ENCODE measurements around the gene MCOLN3. TPM values are rescaled to one million over a fixed set of nuclear protein-coding genes. Genes with fewer than 3 reads are reported as not detected.

MCOLN3 gene
- total and polyA plus RNA-seq, 4 donors = 0.08 to 0.42 (median 0.21) TPM; not detected in 1

- peaks cover 0 to 11% (median 2%) of the 10 kb centered on the region in 4 donors for H3K27me3 ChIP-seq (ENCODE audit: control insufficient read depth in 4 of 4, insufficient read depth in 4 of 4, low read length in 3 of 4)
- H3K27ac ChIP-seq (ENCODE audit: low read depth in 1 of 2, low read length in 2 of 2) = no peak overlapping the region
- TF ChIP-seq FOXA2 (IDR thresholded peaks at IDR 0.05) (no peak), FOXA1 (IDR thresholded peaks at IDR 0.05) (no peak), TAF1 (conservative IDR thresholded peaks at IDR 0.05) (no peak), HNF4G (IDR thresholded peaks at IDR 0.05) (no peak), HNF4A (conservative IDR thresholded peaks at IDR 0.05) (no peak), RAD21 (IDR thresholded peaks at IDR 0.05) (no peak), YY1 (IDR thresholded peaks at IDR 0.05) (no peak), RXRA (IDR thresholded peaks at IDR 0.05) (no peak), JUND (IDR thresholded peaks at IDR 0.05) (no peak), ZBTB33 (IDR thresholded peaks at IDR 0.05) (no peak), ATF3 (IDR thresholded peaks at IDR 0.05) (no peak)
- TF ChIP-seq, protein P1, sequence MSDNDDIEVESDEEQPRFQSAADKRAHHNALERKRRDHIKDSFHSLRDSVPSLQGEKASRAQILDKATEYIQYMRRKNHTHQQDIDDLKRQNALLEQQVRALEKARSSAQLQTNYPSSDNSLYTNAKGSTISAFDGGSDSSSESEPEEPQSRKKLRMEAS (IDR thresholded peaks at IDR 0.05) = no peak
Observed at GRCh38 chr1:85087659-85088407, 39.5 kb upstream of the MCOLN3 start.

GRCh38 chr1:85085417-85085816, 37.1 kb upstream of the MCOLN3 start:
- TF ChIP-seq REST (IDR thresholded peaks at IDR 0.05) = no peak
- TF ChIP-seq SP1 (IDR thresholded peaks at IDR 0.05) = no peak
- TF ChIP-seq, protein P2, sequence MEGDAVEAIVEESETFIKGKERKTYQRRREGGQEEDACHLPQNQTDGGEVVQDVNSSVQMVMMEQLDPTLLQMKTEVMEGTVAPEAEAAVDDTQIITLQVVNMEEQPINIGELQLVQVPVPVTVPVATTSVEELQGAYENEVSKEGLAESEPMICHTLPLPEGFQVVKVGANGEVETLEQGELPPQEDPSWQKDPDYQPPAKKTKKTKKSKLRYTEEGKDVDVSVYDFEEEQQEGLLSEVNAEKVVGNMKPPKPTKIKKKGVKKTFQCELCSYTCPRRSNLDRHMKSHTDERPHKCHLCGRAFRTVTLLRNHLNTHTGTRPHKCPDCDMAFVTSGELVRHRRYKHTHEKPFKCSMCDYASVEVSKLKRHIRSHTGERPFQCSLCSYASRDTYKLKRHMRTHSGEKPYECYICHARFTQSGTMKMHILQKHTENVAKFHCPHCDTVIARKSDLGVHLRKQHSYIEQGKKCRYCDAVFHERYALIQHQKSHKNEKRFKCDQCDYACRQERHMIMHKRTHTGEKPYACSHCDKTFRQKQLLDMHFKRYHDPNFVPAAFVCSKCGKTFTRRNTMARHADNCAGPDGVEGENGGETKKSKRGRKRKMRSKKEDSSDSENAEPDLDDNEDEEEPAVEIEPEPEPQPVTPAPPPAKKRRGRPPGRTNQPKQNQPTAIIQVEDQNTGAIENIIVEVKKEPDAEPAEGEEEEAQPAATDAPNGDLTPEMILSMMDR (IDR thresholded peaks at IDR 0.05; ENCODE audit: low read depth, low read length, missing input control) = no peak
- no peak for TF ChIP-seq ATF3 (IDR thresholded peaks at IDR 0.05)
- no peak for TF ChIP-seq FOXA1 (IDR thresholded peaks at IDR 0.05)
- no peak for TF ChIP-seq NR2F2 (IDR thresholded peaks at IDR 0.05)
- TF ChIP-seq RAD21 (IDR thresholded peaks at IDR 0.05) = no peak
- no peak for TF ChIP-seq TAF1 (conservative IDR thresholded peaks at IDR 0.05)
- TF ChIP-seq HNF4A (conservative IDR thresholded peaks at IDR 0.05) = no peak
- TF ChIP-seq, protein P1 (IDR thresholded peaks at IDR 0.05) = no peak
- no peak for TF ChIP-seq YY1 (IDR thresholded peaks at IDR 0.05)
- no peak for TF ChIP-seq HNF4G (IDR thresholded peaks at IDR 0.05)
- no peak for TF ChIP-seq FOXA2 (IDR thresholded peaks at IDR 0.05)
- no peak for TF ChIP-seq JUND (IDR thresholded peaks at IDR 0.05)
- WGBS = 96% methylated on average over 1 of the region's 1 CpG
- Histone ChIP-seq H3K4me1 (ENCODE audit: control insufficient read depth in 4 of 4, insufficient read depth in 4 of 4, low read length in 3 of 4) (no peaks in the 10 kb centered on the region), H3K36me3 (ENCODE audit: control insufficient read depth in 4 of 4, insufficient read depth in 3 of 4, low read depth in 1 of 4, low read length in 3 of 4) (no peaks in the 10 kb centered on the region), H3K27me3 (ENCODE audit: control insufficient read depth in 4 of 4, insufficient read depth in 4 of 4, low read length in 3 of 4) (peaks cover 0 to 8% (median 0%) of the 10 kb centered on the region in 4 donors), H3K27ac (ENCODE audit: low read depth in 1 of 2, low read length in 2 of 2) (no peak overlapping the region), H3K9me3 (ENCODE audit: control insufficient read depth in 4 of 4, low read length in 3 of 4) (no peaks in the 10 kb centered on the region), H3K9ac (ENCODE audit: low read depth in 1 of 2, low read length in 2 of 2) (no peak overlapping the region), H3K4me3 (ENCODE audit: low read depth in 1 of 3, low read length in 3 of 3) (no peak overlapping the region)
- DNase-seq (ENCODE audit: low spot score) = no peak

More at GRCh38 chr1:85087659-85088407, 39.5 kb upstream of the MCOLN3 start:
- Histone ChIP-seq H3K9me3 (ENCODE audit: control insufficient read depth in 4 of 4, low read length in 3 of 4) (no peaks in the 10 kb centered on the region), H3K4me1 (ENCODE audit: control insufficient read depth in 4 of 4, insufficient read depth in 4 of 4, low read length in 3 of 4) (no peaks in the 10 kb centered on the region), H3K4me3 (ENCODE audit: low read depth in 1 of 3, low read length in 3 of 3) (no peak overlapping the region), H3K9ac (ENCODE audit: low read depth in 1 of 2, low read length in 2 of 2) (no peak overlapping the region), H3K36me3 (ENCODE audit: control insufficient read depth in 4 of 4, insufficient read depth in 3 of 4, low read depth in 1 of 4, low read length in 3 of 4) (no peaks in the 10 kb centered on the region)
- DNase-seq (ENCODE audit: low spot score) = no peak
- WGBS = 96% methylated on average over 1 of the region's 1 CpG
